Measurements from ENCODE around the gene PCNX1.
"Not testable (repeated sequence)": the region's sequence is repeated elsewhere in the genome, so short reads cannot be mapped to it uniquely, and the experiment has no call there.

PCNX1 gene

GRCh38 chr14:70907176-70907995 lies at the start of gene PCNX1:
Gene PCNX1 (plus strand): TSS chr14:70907459. CDS start chr14:70907851, 392 bp downstream.
- DNase-seq (ENCODE audit: low read depth in 1 of 2, low spot score in 1 of 2) = peak; percentile 75 to 84

- no peak for DNase-seq (ENCODE audit: low read depth in 1 of 2, low spot score in 1 of 2)
Measured at GRCh38 chr14:70857496-70857890, 49.8 kb upstream of the PCNX1 start.

GRCh38 chr14:70858641-70859040 lies 48.6 kb upstream of the PCNX1 start:
- DNase-seq (ENCODE audit: low read depth in 1 of 2, low spot score in 1 of 2) = no peak

- DNase-seq (ENCODE audit: low read depth in 1 of 2, low spot score in 1 of 2) = not testable (repeated sequence)
Measured at GRCh38 chr14:70866992-70867391, 40.3 kb upstream of the PCNX1 start.

GRCh38 chr14:70871001-70871400 lies 36.3 kb upstream of the PCNX1 start:
- DNase-seq (ENCODE audit: low read depth in 1 of 2, low spot score in 1 of 2) = no peak

- no peak for DNase-seq (ENCODE audit: low read depth in 1 of 2, low spot score in 1 of 2)
Measured at GRCh38 chr14:70871863-70872677, 35.2 kb upstream of the PCNX1 start.

- DNase-seq (ENCODE audit: low read depth in 1 of 2, low spot score in 1 of 2) = no peak
Measured at GRCh38 chr14:70872678-70873020, 34.6 kb upstream of the PCNX1 start.

- DNase-seq (ENCODE audit: low read depth in 1 of 2, low spot score in 1 of 2) = no peak
Measured at GRCh38 chr14:70873627-70874026, 33.6 kb upstream of the PCNX1 start.

GRCh38 chr14:70875811-70876460 lies 31.3 kb upstream of the PCNX1 start:
- not testable (repeated sequence) for DNase-seq (ENCODE audit: low read depth in 1 of 2, low spot score in 1 of 2)

- no peak for DNase-seq (ENCODE audit: low read depth in 1 of 2, low spot score in 1 of 2)
Measured at GRCh38 chr14:70879448-70879847, 27.8 kb upstream of the PCNX1 start.

GRCh38 chr14:70880888-70881287 lies 26.4 kb upstream of the PCNX1 start:
- DNase-seq (ENCODE audit: low read depth in 1 of 2, low spot score in 1 of 2) = not testable (repeated sequence)

- no peak for DNase-seq (ENCODE audit: low read depth in 1 of 2, low spot score in 1 of 2)
Measured at GRCh38 chr14:70881549-70882177, 25.6 kb upstream of the PCNX1 start.

GRCh38 chr14:70882776-70883492 lies 24.3 kb upstream of the PCNX1 start:
- no peak for DNase-seq (ENCODE audit: low read depth in 1 of 2, low spot score in 1 of 2)

- DNase-seq (ENCODE audit: low read depth in 1 of 2, low spot score in 1 of 2) = no peak
Measured at GRCh38 chr14:70884595-70885342, 22.5 kb upstream of the PCNX1 start.

GRCh38 chr14:70885343-70886022 lies 21.8 kb upstream of the PCNX1 start:
- no peak for DNase-seq (ENCODE audit: low read depth in 1 of 2, low spot score in 1 of 2)

GRCh38 chr14:70886421-70887206 lies 20.6 kb upstream of the PCNX1 start:
- no peak for DNase-seq (ENCODE audit: low read depth in 1 of 2, low spot score in 1 of 2)

GRCh38 chr14:70887207-70887681 lies 20.0 kb upstream of the PCNX1 start:
- DNase-seq (ENCODE audit: low read depth in 1 of 2, low spot score in 1 of 2) = no peak

- no peak for DNase-seq (ENCODE audit: low read depth in 1 of 2, low spot score in 1 of 2)
Measured at GRCh38 chr14:70887737-70888499, 19.3 kb upstream of the PCNX1 start.

All from activated CD4-positive, alpha-beta T cell treated with anti-CD3 and anti-CD28 coated beads, Interleukin-2, amount 50 U/mL, for 24 hours (primary cell).